GM12878 (cell line): ENCODE results near the gene LTB. TPM values are rescaled to one million over a fixed set of nuclear protein-coding genes. Genes with fewer than 3 reads are reported as not detected.
A peak's percentile ranks its signal among the peaks of the same experiment; 100 is the strongest.

Experiments
- ASH2L ChIP-seq: fragments of 300-600, 200-600 bp; sonication (generic); IDR thresholded peaks from 2 replicates; pipeline ENCODE4 v1.6.1; 2017; ENCODE audit warnings: low read depth, mild to moderate bottlenecking, borderline replicate concordance
- BMI1 ChIP-seq: fragments of 450-650 bp; IDR thresholded peaks from 2 replicates; pipeline ENCODE4 v1.6.1; 2016; ENCODE audit warnings: mild to moderate bottlenecking, moderate library complexity, borderline replicate concordance
- CREM ChIP-seq: IDR thresholded peaks from 2 replicates; pipeline ENCODE4 v1.6.1; 2014; ENCODE audit warnings: antibody characterized with exemption, low read depth
- JUND ChIP-seq: IDR thresholded peaks from 2 replicates; pipeline ENCODE4 v1.6.1; 2012; ENCODE audit warnings: low read depth, mild to moderate bottlenecking, low read length, improper control_type of control experiment, moderate library complexity
- PRDM15 ChIP-seq: fragments of 450-650 bp; formaldehyde crosslinking; IDR thresholded peaks from 2 replicates; pipeline ENCODE4 v1.4.0; 2020; ENCODE audit warnings: mild to moderate bottlenecking, moderate library complexity
- RAD21 ChIP-seq: IDR thresholded peaks from 2 replicates; pipeline ENCODE4 v1.6.1; 2011; ENCODE audit warnings: mild to moderate bottlenecking, low read depth, low read length, moderate library complexity; ENCODE audit not compliant: insufficient read depth
- SREBF1 ChIP-seq: IDR thresholded peaks from 2 replicates; pipeline ENCODE4 v1.6.1; 2012; ENCODE audit warnings: mild to moderate bottlenecking, low read length
- TAF1 ChIP-seq: IDR thresholded peaks from 2 replicates; pipeline ENCODE4 v1.6.1; 2011; ENCODE audit warnings: mild to moderate bottlenecking, low read depth, low read length, borderline replicate concordance
- TBL1XR1 ChIP-seq: IDR thresholded peaks from 2 replicates; pipeline ENCODE4 v1.6.1; 2012; ENCODE audit warnings: low read depth, low read length, improper control_type of control experiment
- ZBTB40 ChIP-seq: fragments of 450-650 bp; IDR thresholded peaks from 2 replicates; pipeline ENCODE4 v1.6.1; 2016; ENCODE audit warnings: mild to moderate bottlenecking, moderate library complexity, borderline replicate concordance
- polyA plus RNA-seq, 11 experiments: library from polyadenylated mRNA; depleted of rRNA in 4 of 11; unstranded in 6 of 11; stranded (reverse) in 5 of 11; fragments of >200 nt; fragmentation: Nextera tagmentation in 4 of 11; fragmentation: Illumina TruSeq in 1 of 11; extraction: Ambion mirVana in 4 of 11; extraction: Trizol in 1 of 11; gene quantifications; 1 replicate in 1 of 11; 2 replicates in 10 of 11; pipeline versions ENCODE4 v1.2.1 to v1.2.3, GENCODE V29; 2011 to 2016; ENCODE audit warnings: inconsistent platforms in 2 of 11, missing spikeins in 2 of 11, low read depth in 1 of 11
- total RNA-seq, 4 experiments: library from RNA; depleted of rRNA in 3 of 4; stranded (reverse); fragments of >200 nt in 3 of 4; fragmentation: Illumina TruSeq in 1 of 4; extraction: Trizol in 1 of 4; gene quantifications; 2 replicates each; pipeline versions ENCODE4 v1.2.1 to v1.2.3, GENCODE V29; 2013 to 2021
- TF ChIP-seq, protein P1 (sequence below): fragments of 450-650 bp; IDR thresholded peaks from 2 replicates; pipeline ENCODE4 v1.6.1; 2017; ENCODE audit warnings: mild to moderate bottlenecking
- TF ChIP-seq, protein P2 (sequence below): IDR thresholded peaks from 2 replicates; pipeline ENCODE4 v1.6.1; 2011; ENCODE audit warnings: mild to moderate bottlenecking, low read depth, low read length, moderate library complexity; ENCODE audit not compliant: insufficient replicate concordance
- TF ChIP-seq, protein P3 (sequence below): fragments of 450-650 bp; formaldehyde crosslinking; IDR thresholded peaks from 2 replicates; pipeline ENCODE4 v1.5.0; 2022; ENCODE audit warnings: mild to moderate bottlenecking, missing genetic modification characterization

The LTB gene
- total and polyA plus RNA-seq, 10 of the 15 experiments (the other 5 are each of a cell fraction or from before 2014, with no cell fraction given), result 0.71 to 74.3 (median 20.0) TPM

DNA sequence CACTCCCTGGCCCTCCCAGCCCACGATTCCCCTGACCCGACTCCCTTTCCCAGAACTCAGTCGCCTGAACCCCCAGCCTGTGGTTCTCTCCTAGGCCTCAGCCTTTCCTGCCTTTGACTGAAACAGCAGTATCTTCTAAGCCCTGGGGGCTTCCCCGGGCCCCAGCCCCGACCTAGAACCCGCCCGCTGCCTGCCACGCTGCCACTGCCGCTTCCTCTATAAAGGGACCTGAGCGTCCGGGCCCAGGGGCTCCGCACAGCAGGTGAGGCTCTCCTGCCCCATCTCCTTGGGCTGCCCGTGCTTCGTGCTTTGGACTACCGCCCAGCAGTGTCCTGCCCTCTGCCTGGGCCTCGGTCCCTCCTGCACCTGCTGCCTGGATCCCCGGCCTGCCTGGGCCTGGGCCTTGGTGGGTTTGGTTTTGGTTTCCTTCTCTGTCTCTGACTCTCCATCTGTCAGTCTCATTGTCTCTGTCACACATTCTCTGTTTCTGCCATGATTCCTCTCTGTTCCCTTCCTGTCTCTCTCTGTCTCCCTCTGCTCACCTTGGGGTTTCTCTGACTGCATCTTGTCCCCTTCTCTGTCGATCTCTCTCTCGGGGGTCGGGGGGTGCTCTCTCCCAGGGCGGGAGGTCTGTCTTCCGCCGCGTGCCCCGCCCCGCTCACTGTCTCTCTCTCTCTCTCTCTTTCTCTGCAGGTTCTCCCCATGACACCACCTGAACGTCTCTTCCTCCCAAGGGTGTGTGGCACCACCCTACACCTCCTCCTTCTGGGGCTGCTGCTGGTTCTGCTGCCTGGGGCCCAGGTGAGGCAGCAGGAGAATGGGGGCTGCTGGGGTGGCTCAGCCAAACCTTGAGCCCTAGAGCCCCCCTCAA is 9.9 kb downstream of the LTB start, which contains the start of gene LTA (continued):
- TF ChIP-seq, protein P1, sequence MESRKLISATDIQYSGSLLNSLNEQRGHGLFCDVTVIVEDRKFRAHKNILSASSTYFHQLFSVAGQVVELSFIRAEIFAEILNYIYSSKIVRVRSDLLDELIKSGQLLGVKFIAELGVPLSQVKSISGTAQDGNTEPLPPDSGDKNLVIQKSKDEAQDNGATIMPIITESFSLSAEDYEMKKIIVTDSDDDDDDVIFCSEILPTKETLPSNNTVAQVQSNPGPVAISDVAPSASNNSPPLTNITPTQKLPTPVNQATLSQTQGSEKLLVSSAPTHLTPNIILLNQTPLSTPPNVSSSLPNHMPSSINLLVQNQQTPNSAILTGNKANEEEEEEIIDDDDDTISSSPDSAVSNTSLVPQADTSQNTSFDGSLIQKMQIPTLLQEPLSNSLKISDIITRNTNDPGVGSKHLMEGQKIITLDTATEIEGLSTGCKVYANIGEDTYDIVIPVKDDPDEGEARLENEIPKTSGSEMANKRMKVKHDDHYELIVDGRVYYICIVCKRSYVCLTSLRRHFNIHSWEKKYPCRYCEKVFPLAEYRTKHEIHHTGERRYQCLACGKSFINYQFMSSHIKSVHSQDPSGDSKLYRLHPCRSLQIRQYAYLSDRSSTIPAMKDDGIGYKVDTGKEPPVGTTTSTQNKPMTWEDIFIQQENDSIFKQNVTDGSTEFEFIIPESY, result no peak
- TF ChIP-seq, protein P2, sequence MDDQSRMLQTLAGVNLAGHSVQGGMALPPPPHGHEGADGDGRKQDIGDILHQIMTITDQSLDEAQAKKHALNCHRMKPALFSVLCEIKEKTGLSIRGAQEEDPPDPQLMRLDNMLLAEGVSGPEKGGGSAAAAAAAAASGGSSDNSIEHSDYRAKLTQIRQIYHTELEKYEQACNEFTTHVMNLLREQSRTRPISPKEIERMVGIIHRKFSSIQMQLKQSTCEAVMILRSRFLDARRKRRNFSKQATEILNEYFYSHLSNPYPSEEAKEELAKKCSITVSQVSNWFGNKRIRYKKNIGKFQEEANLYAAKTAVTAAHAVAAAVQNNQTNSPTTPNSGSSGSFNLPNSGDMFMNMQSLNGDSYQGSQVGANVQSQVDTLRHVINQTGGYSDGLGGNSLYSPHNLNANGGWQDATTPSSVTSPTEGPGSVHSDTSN, result peak; percentile 63
- TF ChIP-seq, protein P3, sequence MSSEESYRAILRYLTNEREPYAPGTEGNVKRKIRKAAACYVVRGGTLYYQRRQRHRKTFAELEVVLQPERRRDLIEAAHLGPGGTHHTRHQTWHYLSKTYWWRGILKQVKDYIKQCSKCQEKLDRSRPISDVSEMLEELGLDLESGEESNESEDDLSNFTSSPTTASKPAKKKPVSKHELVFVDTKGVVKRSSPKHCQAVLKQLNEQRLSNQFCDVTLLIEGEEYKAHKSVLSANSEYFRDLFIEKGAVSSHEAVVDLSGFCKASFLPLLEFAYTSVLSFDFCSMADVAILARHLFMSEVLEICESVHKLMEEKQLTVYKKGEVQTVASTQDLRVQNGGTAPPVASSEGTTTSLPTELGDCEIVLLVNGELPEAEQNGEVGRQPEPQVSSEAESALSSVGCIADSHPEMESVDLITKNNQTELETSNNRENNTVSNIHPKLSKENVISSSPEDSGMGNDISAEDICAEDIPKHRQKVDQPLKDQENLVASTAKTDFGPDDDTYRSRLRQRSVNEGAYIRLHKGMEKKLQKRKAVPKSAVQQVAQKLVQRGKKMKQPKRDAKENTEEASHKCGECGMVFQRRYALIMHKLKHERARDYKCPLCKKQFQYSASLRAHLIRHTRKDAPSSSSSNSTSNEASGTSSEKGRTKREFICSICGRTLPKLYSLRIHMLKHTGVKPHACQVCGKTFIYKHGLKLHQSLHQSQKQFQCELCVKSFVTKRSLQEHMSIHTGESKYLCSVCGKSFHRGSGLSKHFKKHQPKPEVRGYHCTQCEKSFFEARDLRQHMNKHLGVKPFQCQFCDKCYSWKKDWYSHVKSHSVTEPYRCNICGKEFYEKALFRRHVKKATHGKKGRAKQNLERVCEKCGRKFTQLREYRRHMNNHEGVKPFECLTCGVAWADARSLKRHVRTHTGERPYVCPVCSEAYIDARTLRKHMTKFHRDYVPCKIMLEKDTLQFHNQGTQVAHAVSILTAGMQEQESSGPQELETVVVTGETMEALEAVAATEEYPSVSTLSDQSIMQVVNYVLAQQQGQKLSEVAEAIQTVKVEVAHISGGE (CRISPR knock-in tag), result no peak
- TF ChIP-seq TAF1 (no peak; the same call in 1 of the 2 replicates), ZBTB40 (no peak), TBL1XR1 (peak; percentile 74; the same call in 1 of the 2 replicates), BMI1 (no peak), PRDM15 (CRISPR knock-in tag) (no peak), CREM (no peak), ASH2L (no peak), JUND (no peak), RAD21 (no peak), SREBF1 (no peak)
